OCI-LY1 (cell line): Measurements from ENCODE around the gene WLS.

Source experiments
- CTCF ChIP-seq: fragments of 200-600 bp; sonication (generic), shearing (Covaris generic); IDR thresholded peaks from 2 replicates; pipeline ENCODE4 v1.5.1; 2017; ENCODE audit warnings: mild to moderate bottlenecking, antibody characterized with exemption, low read length, moderate library complexity, mixed read lengths
- EZH2 ChIP-seq: fragments of 200-600 bp; sonication (generic), shearing (Covaris generic); IDR thresholded peaks from 2 replicates; pipeline ENCODE4 v1.8.0; 2017; ENCODE audit warnings: borderline replicate concordance, mixed run types, mild to moderate bottlenecking, antibody characterized with exemption, low read length, moderate library complexity, mixed read lengths

- TF ChIP-seq CTCF (no peak), EZH2 (no peak)
These were observed 99.7 kb downstream of the WLS start for GRCh38 chr1:68132426-68133130.
